Jurkat, Clone E6-1 (cell line): ENCODE results near the gene TCEAL4. TPM values are rescaled to one million over a fixed set of nuclear protein-coding genes. Genes with fewer than 3 reads are reported as not detected.

Experiments used
- DNase-seq: peaks from one replicate; pipeline ENCODE4 v3.0.0-alpha.2; 2011; ENCODE audit warnings: low read depth, low spot score
- H3K4me3 ChIP-seq: 2 replicates; pipeline ENCODE4 v1.5.1; 2011; ENCODE audit warnings: mild to moderate bottlenecking, low read length, control low read depth, moderate library complexity
- polyA plus RNA-seq: library from polyadenylated mRNA; unstranded; fragments of >200 nt; gene quantifications from one replicate; pipeline ENCODE4 v1.2.1, GENCODE V29; 2012; ENCODE audit warnings: missing spikeins; ENCODE audit not compliant: insufficient read length, insufficient read depth

TCEAL4 gene
- 36.2 TPM for polyA plus RNA-seq

DNA sequence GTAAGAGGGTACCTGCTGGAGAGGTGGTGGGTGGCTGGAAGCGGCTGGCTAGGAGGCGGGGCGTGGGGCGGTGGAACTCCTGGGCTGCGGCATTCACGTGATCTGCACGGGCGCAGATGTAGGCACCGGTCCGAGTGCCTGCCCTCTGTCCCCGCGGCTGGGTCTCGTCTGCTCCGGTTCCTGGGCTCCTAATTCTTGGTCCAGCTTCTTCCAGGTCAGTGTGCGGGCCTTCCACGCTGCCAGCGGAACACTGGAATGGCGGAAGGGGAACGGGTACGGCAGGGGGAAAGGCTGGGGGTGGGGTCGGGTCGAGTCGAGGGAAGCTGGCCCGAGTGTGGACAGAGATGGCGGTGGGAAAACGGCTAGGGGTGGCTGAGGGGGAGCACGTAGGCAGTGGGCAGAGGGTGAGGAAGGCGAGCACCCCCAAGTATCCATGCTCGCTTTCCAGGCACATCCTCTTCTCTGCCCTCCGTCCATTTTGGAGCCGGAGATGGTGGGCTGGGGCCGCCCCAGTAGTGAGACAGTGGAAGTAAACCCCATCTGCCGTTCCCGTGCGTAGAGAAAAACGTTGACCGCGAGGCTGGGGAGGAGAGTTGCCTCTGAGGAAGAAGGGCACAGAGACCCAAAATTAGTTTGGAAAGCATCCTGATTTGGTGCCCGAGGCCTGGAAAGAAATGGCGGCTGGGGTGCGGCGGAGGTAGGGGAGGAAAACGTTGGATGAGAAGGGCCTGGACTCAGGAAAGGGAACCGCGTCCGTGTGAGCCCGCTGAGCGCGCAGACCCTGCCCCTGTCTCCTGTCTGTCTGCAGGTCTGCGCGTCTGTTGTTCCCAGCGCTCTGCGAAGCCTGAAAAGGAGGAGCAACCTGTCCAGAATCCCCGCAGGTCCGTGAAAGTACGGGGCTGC lies at the start of gene TCEAL4:
TSS of gene TCEAL4 (plus strand) at position 105 of the 903 bp plus-strand sequence. CDS start 1,161 bp downstream, outside the sequence.
- peak within 1 kb of the TSS; percentile 40 for H3K4me3 ChIP-seq

DNA sequence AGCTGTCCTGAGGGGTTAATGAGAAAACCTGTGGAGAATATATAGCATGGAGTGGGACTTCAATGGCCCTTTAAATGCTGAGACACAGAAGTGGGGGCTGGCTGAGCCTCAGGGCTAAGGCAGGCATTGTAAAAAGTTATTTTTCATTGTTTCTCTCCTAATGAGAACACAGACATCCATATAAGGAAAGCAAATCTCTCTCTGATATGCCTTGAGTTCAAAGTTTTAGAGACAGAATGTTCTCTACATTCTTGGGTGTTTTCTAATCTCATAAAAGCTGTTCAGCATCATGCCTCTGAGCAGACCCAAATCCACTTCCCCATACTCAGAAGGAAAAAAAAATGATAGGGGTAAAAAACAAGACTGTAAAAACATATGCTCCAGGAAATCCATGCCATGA lies 49.2 kb upstream of the TCEAL4 start:
- no peak for DNase-seq
- no peak overlapping the region for H3K4me3 ChIP-seq

More for the DNA sequence above, at the start of gene TCEAL4:
- DNase-seq = no peak

GRCh38 chrX:103536732-103537131 lies 48.6 kb upstream of the TCEAL4 start:
- DNase-seq = no peak
- no peak overlapping the region for H3K4me3 ChIP-seq

DNA sequence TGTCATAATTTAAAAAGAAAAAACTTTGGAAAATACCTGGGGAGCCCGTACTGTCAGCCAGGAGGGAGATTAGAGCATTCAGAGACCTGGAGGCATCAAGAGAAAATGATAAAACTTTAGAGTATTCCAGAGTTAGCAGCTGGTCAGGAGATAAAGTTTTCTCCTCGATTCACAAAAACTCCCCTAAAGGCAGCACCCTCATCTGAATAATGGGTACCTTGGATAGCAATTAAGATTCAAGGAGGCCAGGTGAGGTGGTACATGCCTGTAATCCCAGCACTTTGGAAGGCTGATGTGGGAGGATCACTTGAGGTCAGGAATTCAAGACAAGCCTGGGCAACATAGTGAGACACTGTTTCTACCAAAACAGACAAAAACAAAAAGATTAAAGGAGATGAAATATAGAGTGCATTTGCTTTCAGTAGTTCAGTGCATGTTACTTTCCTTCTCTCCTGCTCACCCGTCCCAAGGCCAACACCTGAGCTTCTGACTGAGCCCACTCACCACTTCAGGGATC lies 47.4 kb upstream of the TCEAL4 start:
- DNase-seq = no peak
- H3K4me3 ChIP-seq = no peak overlapping the region

DNA sequence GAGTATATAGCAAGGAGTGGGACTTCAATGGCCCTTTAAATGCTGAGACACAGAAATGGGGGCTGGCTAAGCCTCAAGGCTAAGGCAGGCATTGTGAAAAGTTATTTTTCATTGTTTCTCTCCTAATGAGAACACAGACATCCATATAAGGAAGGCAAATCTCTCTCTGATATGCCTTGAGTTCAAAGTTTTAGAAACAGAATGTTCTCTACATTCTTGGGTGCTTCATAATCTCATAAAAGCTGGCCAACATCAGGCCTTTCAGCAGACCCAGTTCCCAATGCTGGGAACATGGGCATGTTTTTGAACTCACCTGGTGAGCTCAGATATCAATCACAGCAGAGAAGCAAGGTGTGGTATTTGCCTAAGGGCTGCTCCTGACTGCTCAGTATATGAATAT lies 46.6 kb upstream of the TCEAL4 start:
- no peak for DNase-seq
- H3K4me3 ChIP-seq = no peak overlapping the region

DNA sequence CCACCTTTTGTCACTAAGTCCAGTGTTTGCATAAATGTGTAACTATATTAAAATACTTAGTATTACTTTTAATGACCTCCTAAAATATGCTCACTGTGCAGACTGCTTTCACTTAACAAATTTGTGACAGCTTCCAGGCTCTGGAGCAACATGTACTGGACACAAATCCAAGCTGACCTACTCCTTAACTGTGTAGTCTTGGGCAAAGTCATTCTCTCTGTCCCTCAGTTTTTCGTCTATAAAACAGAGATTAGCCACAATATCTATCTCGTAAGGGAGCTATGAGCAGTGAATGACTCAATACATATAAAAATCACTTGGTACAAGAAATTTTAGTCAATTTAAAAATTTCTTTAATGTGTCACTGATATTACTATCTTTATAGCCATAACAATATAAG lies 45.6 kb upstream of the TCEAL4 start:
- no peak for DNase-seq

DNA sequence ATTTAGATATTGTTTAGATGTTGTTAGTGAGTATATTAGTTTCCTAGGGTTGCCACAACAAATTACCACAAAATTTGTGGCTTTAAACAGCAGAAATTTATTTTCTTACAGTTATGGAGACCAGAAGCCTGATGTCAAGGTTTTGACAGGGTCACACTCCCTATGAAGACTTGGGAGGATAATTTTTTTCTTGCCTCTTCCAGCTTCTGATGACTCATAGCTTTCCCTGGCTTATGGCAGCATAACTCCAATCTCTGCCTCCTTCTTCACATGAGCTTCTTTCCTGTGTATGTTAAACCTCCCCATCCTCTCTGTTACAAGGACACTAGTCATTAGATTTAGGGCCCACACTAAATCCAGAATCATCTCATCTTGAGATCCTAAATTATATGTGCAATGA lies 45.2 kb upstream of the TCEAL4 start:
- no peak overlapping the region for H3K4me3 ChIP-seq
- no peak for DNase-seq

More for the DNA sequence above, 45.6 kb upstream of the TCEAL4 start:
- H3K4me3 ChIP-seq = no peak overlapping the region

DNA sequence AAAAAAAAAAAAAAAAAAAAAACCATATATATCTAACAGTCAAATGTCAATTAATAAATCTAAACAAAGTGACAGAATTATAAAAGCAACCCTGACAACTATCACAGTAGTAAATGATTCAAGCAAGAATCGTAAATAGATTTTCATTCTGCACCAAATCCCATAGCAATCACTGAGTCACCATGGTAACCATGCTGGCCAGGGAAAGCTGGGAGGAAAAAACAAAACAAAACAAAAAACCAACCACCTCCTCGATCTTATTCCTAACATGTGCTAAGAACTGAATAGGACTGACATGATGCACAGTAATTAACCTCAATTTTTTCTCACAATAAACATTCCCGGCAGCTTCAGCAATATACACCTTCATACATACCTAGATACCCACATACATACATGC lies 35.4 kb upstream of the TCEAL4 start:
- no peak overlapping the region for H3K4me3 ChIP-seq
- DNase-seq = no peak

DNA sequence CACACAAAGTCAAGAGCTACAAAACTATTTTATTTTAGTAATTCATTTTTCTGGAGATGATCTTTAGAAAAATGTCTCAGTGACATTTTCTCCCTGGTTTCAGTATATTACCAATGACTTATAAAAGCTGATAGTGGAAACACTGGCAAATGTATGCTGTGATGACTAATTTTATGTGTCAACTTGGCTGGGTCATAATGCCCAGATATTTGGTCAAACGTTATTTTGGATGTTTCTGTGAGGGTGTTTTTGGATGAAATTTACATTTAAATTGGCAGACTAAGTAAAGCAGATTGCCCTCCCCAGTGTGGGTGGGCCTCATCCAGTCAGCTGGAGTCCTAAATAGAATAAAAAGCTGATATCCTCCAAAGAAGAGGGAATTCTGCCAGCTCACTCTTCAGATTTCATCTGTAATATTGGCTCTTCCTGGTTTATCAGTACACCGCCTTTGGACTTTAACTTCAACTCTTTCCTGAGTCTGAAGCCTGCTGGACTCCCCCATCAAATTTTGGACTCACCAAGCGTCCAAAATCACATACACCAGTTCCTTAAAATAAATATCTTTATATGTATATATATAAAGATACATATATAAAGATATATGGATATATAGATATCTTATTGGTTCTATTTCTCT lies 34.8 kb upstream of the TCEAL4 start:
- no peak overlapping the region for H3K4me3 ChIP-seq
- DNase-seq = no peak

- DNase-seq = no peak
- no peak overlapping the region for H3K4me3 ChIP-seq
Measured at GRCh38 chrX:103552236-103552635, 33.1 kb upstream of the TCEAL4 start.

DNA sequence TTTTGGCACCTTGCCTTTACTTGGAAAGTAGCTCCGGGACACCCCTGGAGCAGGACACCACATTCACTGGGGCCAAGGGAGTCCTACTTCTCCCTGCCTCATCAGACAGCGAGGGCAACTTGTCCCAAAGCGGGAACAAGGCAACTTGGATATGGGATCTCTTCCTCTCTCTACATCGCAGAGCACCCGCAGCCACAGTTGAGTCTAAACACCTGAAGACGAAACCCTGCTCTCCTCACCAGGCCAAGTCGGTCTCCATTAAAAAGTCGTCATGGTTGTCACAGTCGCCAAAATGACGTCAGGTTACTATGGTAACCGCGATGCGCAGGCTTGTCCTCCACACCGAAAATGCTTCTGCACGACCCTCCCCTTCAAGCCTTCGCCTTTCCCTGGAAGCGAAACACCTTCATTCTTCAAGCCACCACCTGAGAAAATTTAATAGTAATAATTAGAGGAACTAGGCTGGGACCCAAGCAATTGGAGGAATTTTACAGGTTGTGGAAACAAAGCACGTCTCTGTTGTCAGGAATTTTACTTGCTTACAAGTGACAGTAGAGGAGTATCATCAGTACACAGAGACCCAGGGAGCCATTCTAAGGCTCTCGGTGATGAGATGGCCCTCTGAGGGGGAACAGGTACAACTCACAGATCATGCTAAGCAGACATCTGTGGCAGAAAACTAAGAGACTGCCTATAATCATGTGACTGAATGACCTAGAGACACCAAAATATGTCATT lies 30.5 kb upstream of the TCEAL4 start:
- DNase-seq = peak; percentile 76
- H3K4me3 ChIP-seq = peak overlapping the region; percentile 62

GRCh38 chrX:103556963-103557612 lies 28.2 kb upstream of the TCEAL4 start:
- DNase-seq = peak; percentile 15
- H3K4me3 ChIP-seq = no peak overlapping the region

DNA sequence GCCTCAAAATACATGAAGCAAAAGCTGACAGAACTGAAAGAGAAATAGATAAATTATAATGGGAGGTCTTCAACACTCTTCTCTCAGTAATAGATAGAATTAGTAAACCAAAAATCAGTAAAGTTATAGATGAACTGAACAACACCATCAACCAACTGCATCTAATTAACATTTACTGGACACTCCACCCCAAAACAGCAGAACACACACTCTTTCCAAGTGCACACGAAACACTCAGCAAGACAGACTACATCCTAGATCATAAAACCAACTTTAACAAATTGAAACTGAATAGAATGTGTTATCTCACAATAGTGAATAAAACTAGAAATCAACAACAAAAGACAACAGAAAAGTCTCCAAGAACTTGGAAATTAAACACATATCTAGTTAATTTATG lies 25.1 kb upstream of the TCEAL4 start:
- H3K4me3 ChIP-seq = no peak overlapping the region
- DNase-seq = no peak

- no peak for DNase-seq
- no peak overlapping the region for H3K4me3 ChIP-seq
Measured at GRCh38 chrX:103562801-103563200, 22.5 kb upstream of the TCEAL4 start.

DNA sequence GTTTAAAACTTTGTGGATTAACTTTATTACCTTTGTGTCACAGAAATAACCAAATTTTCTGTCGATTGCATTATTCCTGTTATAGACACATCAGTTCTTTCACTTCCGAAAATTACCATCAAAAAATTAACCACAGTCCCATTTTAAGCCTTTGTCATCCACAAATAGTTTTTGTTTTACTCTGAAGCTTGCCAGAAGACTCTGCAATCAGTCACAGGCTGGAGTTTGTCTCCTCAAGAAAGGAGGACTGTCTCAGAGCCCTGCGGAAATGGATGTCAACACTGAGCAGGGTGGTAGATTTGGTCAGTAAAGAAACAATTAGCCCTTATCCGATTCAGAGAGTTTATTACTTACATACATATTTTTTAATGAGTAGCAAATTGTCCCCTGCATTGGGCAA lies 20.1 kb upstream of the TCEAL4 start:
- no peak for DNase-seq

DNA sequence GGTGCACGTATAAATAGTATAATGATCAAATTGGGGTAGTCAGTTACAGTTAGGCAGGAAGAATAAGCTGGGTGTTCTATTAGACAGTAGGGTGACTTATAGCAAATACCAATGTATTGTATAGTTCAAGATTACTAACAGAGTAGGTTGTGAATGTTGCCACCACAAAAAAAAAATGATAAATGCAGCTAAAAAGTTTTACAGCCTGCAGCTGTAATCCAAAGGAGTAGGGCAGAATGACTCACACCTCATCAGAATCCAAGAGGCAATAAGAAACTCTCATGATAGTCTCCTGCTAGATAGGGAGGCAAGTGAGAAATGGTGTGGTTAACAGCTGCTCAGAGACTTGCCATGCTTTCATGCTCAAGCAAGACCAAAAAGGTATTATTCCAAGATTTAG lies 19.6 kb upstream of the TCEAL4 start:
- DNase-seq = no peak

More for the DNA sequence above, 20.1 kb upstream of the TCEAL4 start:
- no peak overlapping the region for H3K4me3 ChIP-seq

DNA sequence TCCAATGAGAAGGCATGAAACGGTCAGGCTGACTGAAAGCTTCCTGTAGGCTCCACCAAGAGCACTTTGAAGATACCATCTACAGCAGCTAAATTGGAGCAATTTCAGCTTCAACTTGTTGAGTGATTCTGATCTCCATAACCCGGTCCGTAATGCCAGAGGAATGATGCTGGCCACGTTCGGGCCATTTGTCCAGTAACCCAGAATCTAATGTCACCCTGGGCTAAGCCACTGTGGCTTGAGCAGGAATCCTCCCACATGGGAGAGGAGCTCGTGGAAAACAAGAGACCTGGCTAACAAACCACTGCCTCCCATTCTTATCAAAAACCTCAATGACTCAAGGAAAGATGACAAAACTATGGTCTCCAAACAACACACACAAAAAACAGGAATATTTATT lies 14.2 kb upstream of the TCEAL4 start:
- DNase-seq = no peak
- no peak overlapping the region for H3K4me3 ChIP-seq

More for the DNA sequence above, 19.6 kb upstream of the TCEAL4 start:
- H3K4me3 ChIP-seq = no peak overlapping the region

DNA sequence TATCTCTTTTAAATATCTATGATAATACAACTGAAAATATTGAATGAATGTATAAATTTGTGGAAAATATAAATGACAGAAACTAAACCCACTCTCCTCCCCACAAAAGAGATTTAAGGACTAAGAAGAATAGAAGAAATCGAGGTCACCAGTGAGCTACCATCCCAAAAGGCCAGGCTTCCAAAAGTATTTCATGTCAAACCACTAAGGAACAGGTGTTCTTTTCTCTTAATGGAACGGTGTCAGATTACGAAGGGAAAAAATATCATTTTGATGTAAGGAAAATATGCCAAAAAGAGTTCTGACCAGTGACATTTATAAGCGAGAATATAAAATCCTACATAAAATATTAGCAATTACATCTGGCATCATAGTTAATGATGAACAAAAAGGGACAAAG lies 13.6 kb upstream of the TCEAL4 start:
- no peak overlapping the region for H3K4me3 ChIP-seq
- DNase-seq = no peak

GRCh38 chrX:103573202-103573601 lies 12.1 kb upstream of the TCEAL4 start:
- DNase-seq = no peak

More at GRCh38 chrX:103573202-103573601, 12.1 kb upstream of the TCEAL4 start:
- no peak overlapping the region for H3K4me3 ChIP-seq
